IMR-90 (cell line): ENCODE data around the gene PELI1. TPM values are rescaled to one million over a fixed set of nuclear protein-coding genes. Genes with fewer than 3 reads are reported as not detected.

Experiments used
- ATAC-seq: fragments of 200-7000 bp; cut with Tn5 transposase; 2 replicates; pipeline ENCODE4 v1.9.1; 2020; ENCODE audit warnings: low read depth, mild to moderate bottlenecking, moderate library complexity
- BruUV-seq: library from RNA; stranded (reverse); fragments of 400-500 nt; replicated peaks from 2 replicates; lab custom pipeline; 2021; lab: Mats Ljungman, UMichigan
- CTCF ChIA-PET: fragments of 300-600 bp; formaldehyde crosslinking; extraction: SDS; loops from one replicate; lab custom pipeline; 2021; ENCODE audit warnings: antibody characterized with exemption; lab: Yijun Ruan, JAX
- POLR2A ChIA-PET: fragments of 300-600 bp; sonication (Branson Sonifier 250); formaldehyde crosslinking; loops from one replicate; lab custom pipeline; 2022; ENCODE audit warnings: antibody characterized with exemption; ENCODE audit not compliant: unreplicated experiment; lab: Charles Lee
- DNase-seq: peaks from one replicate; pipeline ENCODE4 v3.0.0; 2013
- H2AFZ ChIP-seq: replicated peaks from 2 replicates; pipeline ENCODE3; 2013; ENCODE audit warnings: low read length, mild to moderate bottlenecking; ENCODE audit not compliant: poor library complexity
- H2AK5ac ChIP-seq: 2 replicates; pipeline ENCODE4 v1.6.1; 2013; ENCODE audit warnings: low read depth, low read length, inconsistent platforms
- H2AK9ac ChIP-seq: replicated peaks from 2 replicates; pipeline ENCODE3; 2013; ENCODE audit warnings: mild to moderate bottlenecking, low read depth, low read length, moderate library complexity; ENCODE audit not compliant: poor library complexity
- H2BK120ac ChIP-seq: 2 replicates; pipeline ENCODE4 v1.6.1; 2013; ENCODE audit warnings: low read depth, low read length, inconsistent platforms
- H2BK15ac ChIP-seq: 3 replicates; pipeline ENCODE4 v1.6.1; 2013; ENCODE audit warnings: low read depth, low read length, inconsistent platforms
- H2BK20ac ChIP-seq: 2 replicates; pipeline ENCODE4 v1.6.1; 2013; ENCODE audit warnings: low read depth, mild to moderate bottlenecking, inconsistent platforms, low read length, moderate library complexity
- H2BK5ac ChIP-seq: 2 replicates; pipeline ENCODE4 v1.6.1; 2013; ENCODE audit warnings: mild to moderate bottlenecking, low read depth, low read length, inconsistent platforms; ENCODE audit not compliant: poor library complexity, severe bottlenecking
- H3K14ac ChIP-seq: replicated peaks from 2 replicates; pipeline ENCODE4 v1.6.1; 2013; ENCODE audit warnings: low read depth, low read length, inconsistent platforms
- H3K18ac ChIP-seq: 2 replicates; pipeline ENCODE4 v1.6.1; 2013; ENCODE audit warnings: low read depth, low read length, control low read depth
- H3K23ac ChIP-seq: 2 replicates; pipeline ENCODE4 v1.6.1; 2013; ENCODE audit warnings: low read depth, low read length, inconsistent platforms
- H3K27ac ChIP-seq: 2 replicates; pipeline ENCODE4 v1.5.1; 2013; ENCODE audit warnings: mild to moderate bottlenecking, control low read depth, low read length; ENCODE audit not compliant: insufficient read depth
- H3K27me3 ChIP-seq: 2 replicates; pipeline ENCODE4 v1.6.1; 2013; ENCODE audit warnings: low read length; ENCODE audit not compliant: control insufficient read depth, insufficient read depth
- H3K36me3 ChIP-seq: 2 replicates; pipeline ENCODE4 v1.6.1; 2013; ENCODE audit warnings: low read length, mixed read lengths; ENCODE audit not compliant: control insufficient read depth, insufficient read depth
- H3K4ac ChIP-seq: 2 replicates; pipeline ENCODE4 v1.6.1; 2013; ENCODE audit warnings: low read depth, low read length, inconsistent platforms
- H3K4me1 ChIP-seq: 2 replicates; pipeline ENCODE4 v1.6.1; 2013; ENCODE audit warnings: low read length, mixed read lengths; ENCODE audit not compliant: control insufficient read depth, insufficient read depth
- H3K4me2 ChIP-seq: 2 replicates; pipeline ENCODE4 v1.6.1; 2013; ENCODE audit warnings: low read depth, mild to moderate bottlenecking, control low read depth, low read length, moderate library complexity
- H3K4me3 ChIP-seq: 2 replicates; pipeline ENCODE4 v1.5.1; 2013; ENCODE audit warnings: low read depth, mild to moderate bottlenecking, control low read depth, low read length, moderate library complexity; ENCODE audit not compliant: insufficient read depth
- H3K56ac ChIP-seq: 2 replicates; pipeline ENCODE4 v1.6.1; 2013; ENCODE audit warnings: low read length, inconsistent platforms; ENCODE audit not compliant: insufficient read depth; ENCODE audit errors: extremely low read depth
- H3K79me1 ChIP-seq, 2 experiments: 2 replicates each; pipeline ENCODE4 v1.6.1; 2013; ENCODE audit warnings: low read length in 2 of 2, inconsistent platforms in 1 of 2, low read depth in 1 of 2
- H3K9ac ChIP-seq: 2 replicates; pipeline ENCODE4 v1.6.1; 2013; ENCODE audit warnings: low read depth, low read length, control low read depth
- H3K9me1 ChIP-seq: 2 replicates; pipeline ENCODE4 v1.6.1; 2013; ENCODE audit warnings: low read length, inconsistent platforms; ENCODE audit not compliant: insufficient read depth
- H3K9me3 ChIP-seq: 2 replicates; pipeline ENCODE4 v1.6.1; 2013; ENCODE audit warnings: low read length; ENCODE audit not compliant: control insufficient read depth, insufficient read depth
- H4K20me1 ChIP-seq: 2 replicates; pipeline ENCODE4 v1.6.1; 2013; ENCODE audit warnings: low read length, inconsistent platforms; ENCODE audit not compliant: insufficient read depth
- H4K5ac ChIP-seq: 2 replicates; pipeline ENCODE4 v1.6.1; 2013; ENCODE audit warnings: mild to moderate bottlenecking, low read depth, low read length, control low read depth
- H4K8ac ChIP-seq, 2 experiments: 2 replicates each; pipeline ENCODE4 v1.6.1; 2013; ENCODE audit warnings: low read depth in 2 of 2, low read length in 2 of 2, control low read depth in 1 of 2, inconsistent platforms in 1 of 2
- H4K91ac ChIP-seq: 2 replicates; pipeline ENCODE4 v1.6.1; 2013; ENCODE audit warnings: low read depth, low read length, inconsistent platforms; ENCODE audit not compliant: insufficient read depth
- BHLHE40 ChIP-seq: fragments of 150-350 bp; IDR thresholded peaks from 2 replicates; pipeline ENCODE4 v1.6.1; 2016; ENCODE audit warnings: mild to moderate bottlenecking, low read depth, low read length
- CEBPB ChIP-seq: IDR thresholded peaks from 2 replicates; pipeline ENCODE4 v1.6.1; 2012; ENCODE audit warnings: low read depth, low read length, improper control_type of control experiment
- CHD1 ChIP-seq: IDR thresholded peaks from 2 replicates; pipeline ENCODE4 v1.6.1; 2012; ENCODE audit warnings: low read depth, low read length, improper control_type of control experiment
- FOS ChIP-seq: fragments of 150-350 bp; IDR thresholded peaks from 2 replicates; pipeline ENCODE4 v1.6.1; 2016; ENCODE audit warnings: low read depth, low read length
- MAFK ChIP-seq: IDR thresholded peaks from 2 replicates; pipeline ENCODE4 v1.6.1; 2012; ENCODE audit warnings: low read depth, low read length, improper control_type of control experiment
- MAZ ChIP-seq: IDR thresholded peaks from 2 replicates; pipeline ENCODE4 v1.6.1; 2012; ENCODE audit warnings: low read depth, mild to moderate bottlenecking, low read length, improper control_type of control experiment, moderate library complexity, borderline replicate concordance
- MXI1 ChIP-seq: IDR thresholded peaks from 2 replicates; pipeline ENCODE4 v1.6.1; 2012; ENCODE audit warnings: low read depth, mild to moderate bottlenecking, low read length, moderate library complexity, borderline replicate concordance
- NFE2L2 ChIP-seq: fragments of 150-350 bp; IDR thresholded peaks from 2 replicates; pipeline ENCODE4 v1.6.1; 2016; ENCODE audit warnings: low read depth, mild to moderate bottlenecking, low read length
- POLR2A ChIP-seq: IDR thresholded peaks from 2 replicates; pipeline ENCODE4 v1.6.1; 2012; ENCODE audit warnings: mild to moderate bottlenecking, low read depth, low read length
- RAD21 ChIP-seq: IDR thresholded peaks from 2 replicates; pipeline ENCODE4 v1.6.1; 2012; ENCODE audit warnings: low read length, improper control_type of control experiment
- RCOR1 ChIP-seq: IDR thresholded peaks from 2 replicates; pipeline ENCODE4 v1.6.1; 2012; ENCODE audit warnings: mild to moderate bottlenecking, low read length, improper control_type of control experiment; ENCODE audit not compliant: insufficient replicate concordance
- RFX5 ChIP-seq: IDR thresholded peaks from 2 replicates; pipeline ENCODE4 v1.8.0; 2012; ENCODE audit warnings: low read depth, mild to moderate bottlenecking, low read length, moderate library complexity
- SMC3 ChIP-seq: fragments of 150-350 bp; IDR thresholded peaks from 2 replicates; pipeline ENCODE4 v1.6.1; 2016; ENCODE audit warnings: low read depth, mild to moderate bottlenecking, antibody characterized with exemption, low read length, moderate library complexity
- USF2 ChIP-seq: fragments of 150-350 bp; IDR thresholded peaks from 2 replicates; pipeline ENCODE4 v1.6.1; 2017; ENCODE audit warnings: mild to moderate bottlenecking, antibody characterized with exemption, low read length, low read depth
- WGBS, 2 experiments: methylation state at CpG; one replicate each; pipeline versions ENCODE4 v1.1.5 to v1.1.7; 2013; ENCODE audit warnings: missing lambda C conversion rate in 2 of 2; ENCODE audit not compliant: insufficient read length in 1 of 2; ENCODE audit errors: extremely low coverage in 2 of 2; 5-methylcytosine and 5-hydroxymethylcytosine counted together
- dilution Hi-C: fragments of 300-500 bp; cut with HindIII; formaldehyde crosslinking; loops from one replicate; pipeline ENCODE4 v1.14.3; 2018; ENCODE audit warnings: low sequenced_read_pairs; ENCODE audit not compliant: unreplicated experiment
- in situ Hi-C: fragments of 300-500 bp; cut with MboI; formaldehyde crosslinking; loops from 3 replicates; pipeline ENCODE4 v1.14.3; 2019; ENCODE audit warnings: low sequenced_read_pairs, inconsistent platforms, mixed read lengths
- intact Hi-C: fragments of 100-400 bp; cut with micrococcal nuclease; formaldehyde crosslinking; loops from 2 replicates; pipeline ENCODE4 v1.10.0; 2022
- polyA plus RNA-seq, 3 experiments: library from polyadenylated mRNA; depleted of rRNA; stranded (reverse); fragments of >200 nt; gene quantifications; 2 replicates each; pipeline ENCODE4 v1.2.3, GENCODE V29; 2012; ENCODE audit warnings: low replicate concordance in 1 of 3
- total RNA-seq: library from RNA; depleted of rRNA; stranded (reverse); fragments of >200 nt; gene quantifications from 2 replicates; pipeline ENCODE4 v1.2.3, GENCODE V29; 2012
- TF ChIP-seq, protein P1 (sequence below): fragments of 150-350 bp; IDR thresholded peaks from 2 replicates; pipeline ENCODE4 v1.6.1; 2016; ENCODE audit warnings: low read depth, mild to moderate bottlenecking, low read length, moderate library complexity, borderline replicate concordance
- TF ChIP-seq, protein P2 (sequence below): conservative IDR thresholded peaks from 2 replicates; pipeline ENCODE4 v1.5.1; 2012; ENCODE audit warnings: mild to moderate bottlenecking, low read depth, low read length, improper control_type of control experiment

PELI1 gene
- total and polyA plus RNA-seq, 2 of the 4 experiments (the other 2 are of a cell fraction): 2.2 to 2.5 TPM

- Histone ChIP-seq H3K27me3 (no peaks in the 10 kb centered on the region), H4K91ac (no peak overlapping the region), H3K4me2 (no peak overlapping the region), H3K56ac (no peak overlapping the region), H2BK120ac (no peak overlapping the region), H3K9me1 (no peaks in the 10 kb centered on the region), H3K4ac (no peak overlapping the region), H2AFZ (no peak overlapping the region), H2AK5ac (no peak overlapping the region), H4K20me1 (no peaks in the 10 kb centered on the region), H3K79me1 (no peaks in the 10 kb centered on the region; a peak in 2 of 4 replicates), H3K18ac (no peak overlapping the region), H3K4me3 (no peak overlapping the region), H4K8ac (no peak overlapping the region; a peak in 1 of 4 replicates), H3K14ac (no peak overlapping the region), H3K9me3 (no peaks in the 10 kb centered on the region), H3K9ac (no peak overlapping the region), H3K4me1 (no peaks in the 10 kb centered on the region; the same call in 1 of the 2 replicates), H4K5ac (no peak overlapping the region), H2AK9ac (no peak overlapping the region), H2BK20ac (no peak overlapping the region), H3K23ac (no peak overlapping the region), H3K36me3 (no peaks in the 10 kb centered on the region), H2BK5ac (no peak overlapping the region), H3K27ac (no peak overlapping the region), H2BK15ac (no peak overlapping the region)
- dilution Hi-C loops: no loop called here
- no peak for DNase-seq
- TF ChIP-seq FOS (no peak), CEBPB (no peak), MAFK (no peak), NFE2L2 (no peak), RFX5 (no peak), MAZ (no peak), CHD1 (no peak), MXI1 (no peak), POLR2A (no peak), RCOR1 (no peak), BHLHE40 (no peak), RAD21 (no peak), USF2 (no peak), SMC3 (no peak)
- TF ChIP-seq, protein P1, sequence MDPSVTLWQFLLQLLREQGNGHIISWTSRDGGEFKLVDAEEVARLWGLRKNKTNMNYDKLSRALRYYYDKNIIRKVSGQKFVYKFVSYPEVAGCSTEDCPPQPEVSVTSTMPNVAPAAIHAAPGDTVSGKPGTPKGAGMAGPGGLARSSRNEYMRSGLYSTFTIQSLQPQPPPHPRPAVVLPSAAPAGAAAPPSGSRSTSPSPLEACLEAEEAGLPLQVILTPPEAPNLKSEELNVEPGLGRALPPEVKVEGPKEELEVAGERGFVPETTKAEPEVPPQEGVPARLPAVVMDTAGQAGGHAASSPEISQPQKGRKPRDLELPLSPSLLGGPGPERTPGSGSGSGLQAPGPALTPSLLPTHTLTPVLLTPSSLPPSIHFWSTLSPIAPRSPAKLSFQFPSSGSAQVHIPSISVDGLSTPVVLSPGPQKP: no peak
- TF ChIP-seq, protein P2, sequence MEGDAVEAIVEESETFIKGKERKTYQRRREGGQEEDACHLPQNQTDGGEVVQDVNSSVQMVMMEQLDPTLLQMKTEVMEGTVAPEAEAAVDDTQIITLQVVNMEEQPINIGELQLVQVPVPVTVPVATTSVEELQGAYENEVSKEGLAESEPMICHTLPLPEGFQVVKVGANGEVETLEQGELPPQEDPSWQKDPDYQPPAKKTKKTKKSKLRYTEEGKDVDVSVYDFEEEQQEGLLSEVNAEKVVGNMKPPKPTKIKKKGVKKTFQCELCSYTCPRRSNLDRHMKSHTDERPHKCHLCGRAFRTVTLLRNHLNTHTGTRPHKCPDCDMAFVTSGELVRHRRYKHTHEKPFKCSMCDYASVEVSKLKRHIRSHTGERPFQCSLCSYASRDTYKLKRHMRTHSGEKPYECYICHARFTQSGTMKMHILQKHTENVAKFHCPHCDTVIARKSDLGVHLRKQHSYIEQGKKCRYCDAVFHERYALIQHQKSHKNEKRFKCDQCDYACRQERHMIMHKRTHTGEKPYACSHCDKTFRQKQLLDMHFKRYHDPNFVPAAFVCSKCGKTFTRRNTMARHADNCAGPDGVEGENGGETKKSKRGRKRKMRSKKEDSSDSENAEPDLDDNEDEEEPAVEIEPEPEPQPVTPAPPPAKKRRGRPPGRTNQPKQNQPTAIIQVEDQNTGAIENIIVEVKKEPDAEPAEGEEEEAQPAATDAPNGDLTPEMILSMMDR: no peak
- BruUV-seq: no TSS peak
- POLR2A ChIA-PET: no interaction called here
- WGBS, 2 experiments: no CpG with 5 or more reads among the region's 2 CpGs
- intact Hi-C loops: no loop called here
- in situ Hi-C loops: no loop called here
- CTCF ChIA-PET: no interaction called here
- no peak for ATAC-seq
These were observed 28.2 kb downstream of the PELI1 start for GRCh38 chr2:64115808-64116598.
